Measurements from ENCODE around the gene ATP6V0C. TPM values are rescaled to one million over a fixed set of nuclear protein-coding genes. Genes with fewer than 3 reads are reported as not detected.

ATP6V0C gene
- total RNA-seq, 1 experiment from 2014 or later: 176 TPM

GRCh38 chr16:2499890-2500429 lies 13.8 kb upstream of the ATP6V0C start:
- Histone ChIP-seq H3K9me3 (ENCODE audit: control insufficient read depth, low read depth, low read length) (no peaks in the 10 kb centered on the region), H2BK5ac (ENCODE audit: insufficient read length, low read length) (no peak overlapping the region), H2BK20ac (ENCODE audit: low read depth, low read length, poor library complexity, severe bottlenecking) (no peak overlapping the region), H3K18ac (ENCODE audit: insufficient read length, low read depth, low read length) (no peak overlapping the region), H3K27ac (ENCODE audit: insufficient read length, low read depth, low read length) (no peak overlapping the region), H3K79me2 (ENCODE audit: insufficient read depth, low read length) (no peaks in the 10 kb centered on the region), H4K8ac (replicated peaks; ENCODE audit: insufficient read length, low read depth, low read length) (no peak overlapping the region), H3K23me2 (ENCODE audit: insufficient read length, low read depth, low read length, poor library complexity, severe bottlenecking) (peaks cover 3% of the 10 kb centered on the region), H3K56ac (ENCODE audit: insufficient read length, low read depth, low read length) (no peak overlapping the region), H3K27me3 (ENCODE audit: insufficient read depth, low read length) (no peaks in the 10 kb centered on the region), H3K4ac (ENCODE audit: low read depth, low read length) (no peak overlapping the region), H2BK15ac (ENCODE audit: low read depth, low read length) (no peak overlapping the region), H3K14ac (ENCODE audit: insufficient read depth, low read length) (no peak overlapping the region), H2AFZ (ENCODE audit: low read length) (no peak overlapping the region), H2BK12ac (ENCODE audit: insufficient read length, low read depth, low read length) (no peak overlapping the region), H4K91ac (ENCODE audit: insufficient read length, low read depth, low read length) (no peak overlapping the region), H2BK120ac (ENCODE audit: low read depth, low read length, poor library complexity, severe bottlenecking) (no peak overlapping the region), H3K4me2 (ENCODE audit: insufficient read depth, insufficient read length, low read length) (no peak overlapping the region), H2AK5ac (ENCODE audit: insufficient read length, low read length) (no peak overlapping the region), H4K20me1 (ENCODE audit: control insufficient read depth, insufficient read depth, insufficient read length) (no peaks in the 10 kb centered on the region), H3K23ac (ENCODE audit: insufficient read length, low read depth, low read length) (no peak overlapping the region), H3K79me1 (ENCODE audit: insufficient read depth, low read depth, low read length, poor library complexity, severe bottlenecking) (no peaks in the 10 kb centered on the region), H3K4me1 (ENCODE audit: insufficient read depth, low read length) (no peaks in the 10 kb centered on the region), H4K5ac (ENCODE audit: insufficient read length, low read depth, low read length) (no peak overlapping the region), H3K9ac (ENCODE audit: extremely low read depth, insufficient read length, low read length) (no peak overlapping the region), H3T11ph (ENCODE audit: low read length) (no peak overlapping the region)
- Mint-ChIP-seq H3K4me1 (peaks cover 3 to 5% of the 10 kb centered on the region in 2 experiments), H3K36me3 (ENCODE audit: insufficient read depth in 1 of 3, low read depth in 3 of 3) (peaks cover 0 to 18% (median 4%) of the 10 kb centered on the region in 3 experiments; a peak in 4 of 7 replicates), H3K27ac (no peak overlapping the region), H3K9me3 (no peaks in the 10 kb centered on the region), H3K4me3 (no peak overlapping the region), H3K27me3 (ENCODE audit: low read depth) (no peaks in the 10 kb centered on the region)
- DNase-seq: no peak
- TF ChIP-seq CTCF (conservative IDR thresholded peaks at IDR 0.05): no peak
- no CpG with 5 or more reads among the region's 29 CpGs for WGBS (ENCODE audit: extremely low coverage, insufficient read length, low lambda C conversion rate)
